K562 (cell line): Measurements from ENCODE around the gene HMG20B. TPM values are rescaled to one million over a fixed set of nuclear protein-coding genes. Genes with fewer than 3 reads are reported as not detected.

Source experiments
- ADNP ChIP-seq: fragments of 200-800 bp; sonication (Bioruptor generic); IDR thresholded peaks from 2 replicates; pipeline ENCODE4 v1.6.1; 2016; ENCODE audit warnings: missing genetic modification characterization, missing compliant biosample characterization
- CHD4 ChIP-seq: fragments of 200-600 bp; sonication (generic); IDR thresholded peaks from 3 replicates; pipeline ENCODE4 v1.6.1; 2012; ENCODE audit warnings: low read depth, mild to moderate bottlenecking, mixed read lengths, low read length, inconsistent platforms; ENCODE audit not compliant: insufficient read depth, insufficient replicate concordance, poor library complexity, severe bottlenecking
- CTCF ChIP-seq, 3 experiments: IDR thresholded peaks in 2 of 3; conservative IDR thresholded peaks in 1 of 3; 2 replicates each; pipeline ENCODE4 v1.5.1; 2011 to 2012; ENCODE audit warnings: low read length in 3 of 3, mild to moderate bottlenecking in 3 of 3, control low read depth in 2 of 3, improper control_type of control experiment in 1 of 3, inconsistent platforms in 1 of 3, low read depth in 1 of 3, mixed read lengths in 1 of 3, moderate library complexity in 1 of 3; ENCODE audit not compliant: insufficient read depth in 2 of 3
- ETS1 ChIP-seq: conservative IDR thresholded peaks from 2 replicates; pipeline ENCODE4 v1.6.1; 2011; ENCODE audit warnings: low read depth, mild to moderate bottlenecking, low read length; ENCODE audit not compliant: control insufficient read depth
- HDAC1 ChIP-seq, 2 experiments: fragments of 450-650 bp; IDR thresholded peaks; 2 replicates each; pipeline ENCODE4 v1.6.1; 2016 to 2017; ENCODE audit warnings: inconsistent platforms in 1 of 2, mild to moderate bottlenecking in 1 of 2, moderate library complexity in 1 of 2
- MLLT1 ChIP-seq, 2 experiments: fragments of 450-650 bp; IDR thresholded peaks; 2 replicates each; pipeline ENCODE4 v1.6.1; 2016
- RBFOX2 ChIP-seq: fragments of 200-400 bp; formaldehyde crosslinking; IDR thresholded peaks from 2 replicates; pipeline ENCODE4 v1.6.1; 2017; ENCODE audit warnings: low read depth, mild to moderate bottlenecking, low read length, moderate library complexity
- RCOR1 ChIP-seq, 2 experiments: IDR thresholded peaks; 2 replicates each; pipeline ENCODE4 v1.6.1; 2012; ENCODE audit warnings: low read depth in 2 of 2, low read length in 2 of 2, borderline replicate concordance in 1 of 2, improper control_type of control experiment in 1 of 2
- RERE ChIP-seq: sonication (generic); formaldehyde crosslinking; IDR thresholded peaks from 2 replicates; pipeline ENCODE4 v1.8.0; 2023; ENCODE audit warnings: missing genetic modification reagents, mild to moderate bottlenecking, borderline replicate concordance
- TAF9B ChIP-seq: fragments of 450-650 bp; IDR thresholded peaks from 2 replicates; pipeline ENCODE4 v1.6.1; 2018; ENCODE audit warnings: mild to moderate bottlenecking; ENCODE audit not compliant: partially characterized antibody
- TCF7 ChIP-seq: sonication (generic); IDR thresholded peaks from 2 replicates; pipeline ENCODE4 v1.6.1; 2016; ENCODE audit warnings: antibody characterized with exemption, borderline replicate concordance
- ZNF140 ChIP-seq: fragments of 250-450 bp; sonication (Bioruptor Pico); IDR thresholded peaks from 2 replicates; pipeline ENCODE4 v1.8.0; 2021; ENCODE audit warnings: moderate library complexity, mild to moderate bottlenecking, inconsistent platforms
- ZNF395 ChIP-seq: fragments of 200-800 bp; sonication (Bioruptor generic); IDR thresholded peaks from 2 replicates; pipeline ENCODE4 v1.6.1; 2017; ENCODE audit warnings: missing genetic modification characterization, missing compliant biosample characterization
- ZSCAN29 ChIP-seq: fragments of 450-650 bp; IDR thresholded peaks from 2 replicates; pipeline ENCODE4 v1.6.1; 2017
- polyA plus RNA-seq, 8 experiments: library from polyadenylated mRNA; depleted of rRNA in 4 of 8; stranded (reverse) in 5 of 8; unstranded in 3 of 8; fragments of >200 nt; fragmentation: Nextera tagmentation in 2 of 8; fragmentation: Illumina TruSeq in 1 of 8; extraction: Ambion mirVana in 2 of 8; extraction: Trizol in 1 of 8; gene quantifications; 2 replicates each; pipeline versions ENCODE4 v1.2.1 to v1.2.3, GENCODE V29; 2011 to 2014; ENCODE audit warnings: inconsistent platforms in 1 of 8, missing spikeins in 1 of 8
- total RNA-seq, 7 experiments: library from RNA; depleted of rRNA in 6 of 7; stranded (reverse); fragments of >200 nt in 6 of 7; fragmentation: Illumina TruSeq in 2 of 7; extraction: Trizol in 2 of 7; gene quantifications; 2 replicates each; pipeline versions ENCODE4 v1.2.1 to v1.2.3, GENCODE V29; 2011 to 2021; ENCODE audit warnings: low replicate concordance in 1 of 7

Gene HMG20B
- total and polyA plus RNA-seq, 9 of the 15 experiments (the other 6 are each of a cell fraction or from before 2014, with no cell fraction given), result 0.35 to 172 (median 38.6) TPM

- TF ChIP-seq MLLT1 (IDR thresholded peaks at IDR 0.05), result no peak
- no peak for TF ChIP-seq ZNF140
- TF ChIP-seq CHD4, result peak; percentile 100
- TF ChIP-seq HDAC1 (IDR thresholded peaks at IDR 0.05), result peak; percentile 41 to 72; a peak in 2 of 4 replicates
- no peak for TF ChIP-seq RBFOX2
- peak; percentile 100 for TF ChIP-seq ADNP (tag)
- TF ChIP-seq RERE (CRISPR knock-in tag), result no peak
- TF ChIP-seq TAF9B, result no peak
- TF ChIP-seq RCOR1 (IDR thresholded peaks at IDR 0.05; ENCODE audit: borderline replicate concordance in 1 of 2, low read depth in 2 of 2, low read length in 2 of 2), result peak; percentile 86 to 98; a peak in 3 of 4 replicates
- no peak for TF ChIP-seq CTCF (IDR thresholded peaks at IDR 0.05 in 2 of 3, conservative IDR thresholded peaks at IDR 0.05 in 1 of 3; ENCODE audit: insufficient read depth in 2 of 3, low read depth in 1 of 3, low read length in 3 of 3)
- no peak for TF ChIP-seq ZNF395 (CRISPR knock-in tag)
- TF ChIP-seq ETS1, result 0 out of 2 replicates have a peak, but pooled peaks have one; percentile 51
- TF ChIP-seq TCF7, result no peak
- 0 out of 2 replicates have a peak, but pooled peaks have one; percentile 26 for TF ChIP-seq ZSCAN29
Observed at GRCh38 chr19:3627351-3627723, 54.6 kb downstream of the HMG20B start (continued).
